GM21825 (cell line): ENCODE measurements around the gene EBF3.

ENCODE experiments used
- ATAC-seq: cut with Tn5 transposase; IDR thresholded peaks from one replicate; pipeline ENCODE4 v1.9.1; 2021; ENCODE audit warnings: mild to moderate bottlenecking, moderate library complexity; ENCODE audit not compliant: unreplicated experiment

Gene EBF3

GRCh38 chr10:129876838-129877237 is 87.2 kb downstream of the EBF3 start:
- no peak for ATAC-seq

GRCh38 chr10:129875993-129876726 is 87.9 kb downstream of the EBF3 start:
- ATAC-seq: no peak

- no peak for ATAC-seq
Observed at GRCh38 chr10:129873351-129873750, 90.7 kb downstream of the EBF3 start.

GRCh38 chr10:129871966-129872365 is 92.1 kb downstream of the EBF3 start:
- no peak for ATAC-seq

GRCh38 chr10:129870961-129871621 is 93.0 kb downstream of the EBF3 start:
- ATAC-seq: no peak

- ATAC-seq: no peak
Observed at GRCh38 chr10:129870474-129870757, 93.7 kb downstream of the EBF3 start.

GRCh38 chr10:129869596-129870473 is 94.2 kb downstream of the EBF3 start:
- no peak for ATAC-seq

GRCh38 chr10:129868449-129869035 is 95.5 kb downstream of the EBF3 start:
- ATAC-seq: no peak

GRCh38 chr10:129867631-129868179 is 96.4 kb downstream of the EBF3 start:
- ATAC-seq: no peak

- ATAC-seq: no peak
Observed at GRCh38 chr10:129866894-129867293, 97.2 kb downstream of the EBF3 start.

- ATAC-seq: no peak
Observed at GRCh38 chr10:129865960-129866359, 98.1 kb downstream of the EBF3 start.

GRCh38 chr10:129865413-129865812 is 98.7 kb downstream of the EBF3 start:
- ATAC-seq: no peak

- no peak for ATAC-seq
Observed at GRCh38 chr10:129864601-129865126, 99.4 kb downstream of the EBF3 start.

- no peak for ATAC-seq
Observed at GRCh38 chr10:129864082-129864481, 100.0 kb downstream of the EBF3 start.

- ATAC-seq: no peak
Observed at GRCh38 chr10:129863201-129863663, 100.8 kb downstream of the EBF3 start.

GRCh38 chr10:129861776-129862531 is 102.1 kb downstream of the EBF3 start:
- no peak for ATAC-seq

GRCh38 chr10:129860396-129860795 is 103.7 kb downstream of the EBF3 start:
- no peak for ATAC-seq

GRCh38 chr10:129859536-129859935 is 104.5 kb downstream of the EBF3 start:
- ATAC-seq: no peak

GRCh38 chr10:129857242-129857960 is 106.7 kb downstream of the EBF3 start:
- ATAC-seq: no peak
